VCaP (cell line): Measurements from ENCODE around the gene CPLANE1.

ENCODE experiments used
- H3K27ac ChIP-seq: fragments of 450-650 bp; 2 replicates; pipeline ENCODE4 v1.5.1; 2017
- CTCF ChIP-seq: fragments of 450-650 bp; conservative IDR thresholded peaks from 2 replicates; pipeline ENCODE4 v1.5.1; 2017; ENCODE audit warnings: mild to moderate bottlenecking, moderate library complexity

The CPLANE1 gene

GRCh38 chr5:37121027-37121426 is 128.1 kb downstream of the CPLANE1 start:
- no peak for TF ChIP-seq CTCF
- H3K27ac ChIP-seq, result no peak overlapping the region

- H3K27ac ChIP-seq, result no peak overlapping the region
- no peak; the same call in 1 of the 2 replicates for TF ChIP-seq CTCF
These were observed 128.9 kb downstream of the CPLANE1 start for GRCh38 chr5:37120270-37120669.

- TF ChIP-seq CTCF, result no peak
- H3K27ac ChIP-seq, result no peak overlapping the region
These were observed 132.8 kb downstream of the CPLANE1 start for GRCh38 chr5:37116359-37116758.

- TF ChIP-seq CTCF, result no peak
These were observed 136.7 kb downstream of the CPLANE1 start for GRCh38 chr5:37112383-37112991.

GRCh38 chr5:37111426-37112382 is 137.5 kb downstream of the CPLANE1 start:
- no peak overlapping the region for H3K27ac ChIP-seq
- no peak for TF ChIP-seq CTCF

More at GRCh38 chr5:37112383-37112991, 136.7 kb downstream of the CPLANE1 start:
- no peak overlapping the region for H3K27ac ChIP-seq

GRCh38 chr5:37110135-37110534 is 139.0 kb downstream of the CPLANE1 start:
- no peak for TF ChIP-seq CTCF
- no peak overlapping the region for H3K27ac ChIP-seq

GRCh38 chr5:37109338-37109737 is 139.8 kb downstream of the CPLANE1 start:
- no peak overlapping the region for H3K27ac ChIP-seq
- TF ChIP-seq CTCF, result no peak
